Activated CD8-positive, alpha-beta memory T cell treated with anti-CD3 and anti-CD28 coated beads, Interleukin-2, amount 50 U/mL, for 1 hour (primary cell): ENCODE results near the gene SMIM35.

Experiments
- DNase-seq: peaks from one replicate; pipeline ENCODE4 v3.0.0-alpha.2; 2020; ENCODE audit errors: extremely low read depth

The SMIM35 gene

GRCh38 chr11:118086913-118087768 is at the start of gene SMIM35:
Gene SMIM35, minus strand, starts transcription at chr11:118086963. Its CDS starts 206 bp downstream, at chr11:118086757.
- DNase-seq = no peak

- no peak for DNase-seq
Measured at GRCh38 chr11:118136341-118136740, 49.6 kb upstream of the SMIM35 start.

DNA sequence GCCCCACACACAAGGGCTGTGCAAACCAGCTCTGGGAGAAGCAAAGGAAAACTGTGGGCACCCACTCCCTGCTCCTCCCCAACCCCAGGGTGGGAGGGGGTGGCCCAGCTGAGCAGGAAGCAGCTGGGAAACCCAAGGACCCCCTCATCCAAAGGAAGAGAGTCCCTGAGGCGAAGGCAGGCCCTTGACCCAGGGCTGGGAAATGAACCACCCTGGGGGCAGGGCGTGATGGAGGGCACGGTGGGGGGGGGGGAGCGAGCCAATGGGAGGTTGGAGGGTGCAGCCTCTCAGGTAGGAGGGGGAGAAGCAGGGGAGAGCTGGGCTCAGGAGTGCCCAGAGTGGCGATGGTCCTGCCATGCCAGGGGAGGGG is 49.0 kb upstream of the SMIM35 start:
- DNase-seq = no peak

GRCh38 chr11:118135051-118135795 is 48.5 kb upstream of the SMIM35 start:
- no peak for DNase-seq

- DNase-seq = no peak
Measured at GRCh38 chr11:118133816-118134215, 47.1 kb upstream of the SMIM35 start.

GRCh38 chr11:118132385-118133151 is 45.8 kb upstream of the SMIM35 start:
- no peak for DNase-seq

- DNase-seq = no peak
Measured at GRCh38 chr11:118129471-118130172, 42.9 kb upstream of the SMIM35 start.

- DNase-seq = no peak
Measured at GRCh38 chr11:118128721-118129470, 42.1 kb upstream of the SMIM35 start.

- no peak for DNase-seq
Measured at GRCh38 chr11:118128310-118128709, 41.5 kb upstream of the SMIM35 start.

- DNase-seq = no peak
Measured at GRCh38 chr11:118126082-118126838, 39.5 kb upstream of the SMIM35 start.

GRCh38 chr11:118124929-118125535 is 38.3 kb upstream of the SMIM35 start:
- no peak for DNase-seq

- no peak for DNase-seq
Measured at GRCh38 chr11:118120793-118121192, 34.0 kb upstream of the SMIM35 start.

DNA sequence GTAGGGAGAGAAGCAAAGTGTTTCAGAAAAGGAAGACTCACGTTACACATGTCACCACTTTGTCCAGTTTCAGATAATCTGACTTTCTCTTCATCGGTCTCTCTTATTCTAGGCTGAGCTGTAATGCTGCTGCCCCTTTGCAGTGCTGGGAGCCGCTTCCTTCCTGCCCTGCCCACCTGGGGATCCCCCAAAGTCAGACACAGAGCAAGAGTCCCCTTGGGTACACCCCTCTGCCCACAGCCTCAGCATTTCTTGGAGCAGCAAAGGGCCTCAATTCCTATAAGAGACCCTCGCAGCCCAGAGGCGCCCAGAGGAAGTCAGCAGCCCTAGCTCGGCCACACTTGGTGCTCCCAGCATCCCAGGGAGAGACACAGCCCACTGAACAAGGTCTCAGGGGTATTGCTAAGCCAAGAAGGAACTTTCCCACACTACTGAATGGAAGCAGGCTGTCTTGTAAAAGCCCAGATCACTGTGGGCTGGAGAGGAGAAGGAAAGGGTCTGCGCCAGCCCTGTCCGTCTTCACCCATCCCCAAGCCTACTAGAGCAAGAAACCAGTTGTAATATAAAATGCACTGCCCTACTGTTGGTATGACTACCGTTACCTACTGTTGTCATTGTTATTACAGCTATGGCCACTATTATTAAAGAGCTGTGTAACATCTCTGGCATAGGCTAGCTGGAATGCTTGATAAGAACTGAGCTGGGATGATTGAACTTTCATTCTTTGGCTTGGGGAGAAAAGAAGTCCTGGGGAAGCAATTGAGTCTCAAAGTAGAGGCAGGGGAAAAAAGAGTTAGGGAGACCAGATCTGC is 31.2 kb upstream of the SMIM35 start:
- no peak for DNase-seq

GRCh38 chr11:118115048-118115447 is 28.3 kb upstream of the SMIM35 start:
- no peak for DNase-seq

DNA sequence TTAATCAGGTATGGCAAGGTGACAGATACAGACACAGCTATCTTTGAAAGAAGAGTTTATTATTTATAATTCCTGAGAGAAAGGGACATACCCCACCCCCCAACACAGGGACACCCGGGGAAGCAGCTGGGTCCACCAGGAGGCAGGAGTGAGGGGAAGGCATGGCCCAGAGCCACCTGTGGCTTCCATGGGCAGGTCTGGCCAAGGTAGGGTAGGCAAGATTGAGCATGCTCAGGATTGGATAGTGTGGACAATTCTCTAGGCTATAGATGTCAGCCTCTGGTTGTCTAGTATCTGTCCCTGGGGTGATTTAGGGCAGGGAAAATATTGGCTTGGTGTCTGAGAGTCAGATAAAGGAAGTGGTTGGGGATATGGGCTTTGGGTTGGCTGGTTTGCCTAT is 27.5 kb upstream of the SMIM35 start:
- no peak for DNase-seq

DNA sequence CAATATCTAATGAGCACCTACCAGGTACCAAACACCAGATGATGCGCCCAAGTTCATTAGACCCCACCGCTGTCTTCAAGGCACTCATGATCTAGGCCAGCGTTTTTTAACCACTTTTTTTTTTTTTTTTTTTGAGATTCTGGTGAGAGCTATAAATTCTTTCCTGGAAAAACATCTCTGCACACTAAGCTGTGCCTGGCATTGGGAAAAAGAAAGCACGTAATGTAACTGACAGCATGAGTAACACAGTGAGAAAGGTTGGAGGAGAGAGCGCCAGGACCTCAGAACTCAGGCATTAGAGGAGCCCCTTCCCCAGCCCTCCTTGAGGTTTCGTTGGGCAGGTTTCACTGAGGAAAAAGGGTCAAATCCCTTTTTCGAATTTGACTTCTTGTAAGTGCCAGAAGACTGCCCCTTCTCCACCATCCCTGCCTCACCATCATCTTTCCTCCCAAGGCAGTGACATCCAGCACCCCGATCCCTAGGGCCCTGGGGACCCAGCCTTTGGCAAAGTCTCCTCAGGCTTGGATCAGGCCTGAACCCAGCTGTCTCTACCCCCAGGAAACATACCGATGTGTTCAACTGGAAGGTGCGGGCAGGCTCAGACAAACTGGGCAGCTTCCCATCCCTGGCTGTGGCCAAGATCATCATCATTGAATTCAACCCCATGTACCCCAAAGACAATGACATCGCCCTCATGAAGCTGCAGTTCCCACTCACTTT is 26.1 kb upstream of the SMIM35 start:
- no peak for DNase-seq

GRCh38 chr11:118111744-118112035 is 24.9 kb upstream of the SMIM35 start:
- DNase-seq = no peak

DNA sequence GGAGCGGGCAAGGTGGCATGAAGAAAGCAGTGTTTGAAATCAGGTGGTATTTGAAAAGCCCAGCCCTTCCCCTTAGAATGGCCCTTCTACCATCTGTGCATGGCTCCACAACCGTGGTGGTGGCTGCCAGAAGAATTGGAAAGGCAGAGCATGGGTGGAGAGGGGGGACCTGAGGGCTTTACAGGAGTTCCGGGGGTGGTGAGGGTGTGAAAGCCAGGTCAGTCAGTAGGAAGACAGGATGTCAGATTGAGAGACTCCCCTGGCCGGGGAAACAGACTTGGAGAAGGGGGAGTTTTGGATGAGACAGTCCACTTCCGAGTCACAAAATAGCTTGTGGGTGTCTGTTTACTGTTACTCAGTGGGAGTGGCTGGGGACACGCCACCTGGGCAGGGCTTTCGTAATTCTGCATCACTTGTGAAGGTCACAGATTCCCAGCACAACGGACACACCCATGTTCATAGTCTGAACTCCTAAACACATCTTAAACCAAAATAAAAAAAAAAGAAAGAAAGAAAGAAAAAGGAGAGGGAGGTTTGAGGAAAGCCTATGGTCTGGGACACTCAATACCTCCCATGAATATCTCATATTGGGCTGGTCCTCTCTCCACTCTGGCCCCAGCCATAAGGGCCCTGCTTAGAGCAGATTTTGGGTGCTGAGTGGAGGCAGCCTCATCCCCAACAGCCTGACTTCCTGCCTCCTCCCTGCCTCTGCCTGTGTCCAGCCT is 24.4 kb upstream of the SMIM35 start:
- no peak for DNase-seq
